ENCODE results near the gene ENPP3. TPM values are rescaled to one million over a fixed set of nuclear protein-coding genes. Genes with fewer than 3 reads are reported as not detected.

The ENPP3 gene
- total RNA-seq, 2 donors from 2014 or later = 0.19 to 0.45 TPM

- Mint-ChIP-seq H3K27me3 (no peaks in the 10 kb centered on the region), H3K27ac (no peak overlapping the region), H3K9me3 (no peaks in the 10 kb centered on the region), H3K36me3 (ENCODE audit: low read depth) (peaks cover 14% of the 10 kb centered on the region), H3K4me1 (peaks cover 9% of the 10 kb centered on the region), H3K4me3 (no peak overlapping the region)
- no peak for ATAC-seq (replicated peaks)
Observed at GRCh38 chr6:131631625-131632289, 5.3 kb upstream of the ENPP3 start.

- Mint-ChIP-seq H3K4me3 (no peak overlapping the region), H3K27me3 (no peaks in the 10 kb centered on the region), H3K9me3 (no peaks in the 10 kb centered on the region), H3K36me3 (ENCODE audit: low read depth) (no peaks in the 10 kb centered on the region), H3K4me1 (no peaks in the 10 kb centered on the region), H3K27ac (no peak overlapping the region)
- no peak for ATAC-seq (replicated peaks)
Observed at GRCh38 chr6:131635384-131636340, 1.4 kb upstream of the ENPP3 start.

- H3K27me3 Mint-ChIP-seq = no peaks in the 10 kb centered on the region
- no peaks in the 10 kb centered on the region for H3K9me3 Mint-ChIP-seq
- H3K36me3 Mint-ChIP-seq (ENCODE audit: low read depth) = no peaks in the 10 kb centered on the region
- H3K4me3 Mint-ChIP-seq = no peak overlapping the region
- no peak for ATAC-seq (replicated peaks)
- H3K4me1 Mint-ChIP-seq = no peaks in the 10 kb centered on the region
- no peak overlapping the region for H3K27ac Mint-ChIP-seq
Observed at GRCh38 chr6:131638013-131638412, 911 bp downstream of the ENPP3 start.

GRCh38 chr6:131640100-131640499, 3.0 kb downstream of the ENPP3 start:
- no peak overlapping the region for H3K4me3 Mint-ChIP-seq
- H3K27ac Mint-ChIP-seq = no peak overlapping the region
- H3K9me3 Mint-ChIP-seq = no peaks in the 10 kb centered on the region
- no peaks in the 10 kb centered on the region for H3K27me3 Mint-ChIP-seq
- ATAC-seq (replicated peaks) = peak; percentile 92
- H3K36me3 Mint-ChIP-seq (ENCODE audit: low read depth) = no peaks in the 10 kb centered on the region
- no peaks in the 10 kb centered on the region for H3K4me1 Mint-ChIP-seq

- H3K4me1 Mint-ChIP-seq = no peaks in the 10 kb centered on the region
- no peak overlapping the region for H3K27ac Mint-ChIP-seq
- no peak overlapping the region for H3K4me3 Mint-ChIP-seq
- no peaks in the 10 kb centered on the region for H3K36me3 Mint-ChIP-seq (ENCODE audit: low read depth)
- ATAC-seq (replicated peaks) = peak; percentile 45
- no peaks in the 10 kb centered on the region for H3K9me3 Mint-ChIP-seq
- H3K27me3 Mint-ChIP-seq = no peaks in the 10 kb centered on the region
Observed at GRCh38 chr6:131640576-131640975, 3.5 kb downstream of the ENPP3 start.

GRCh38 chr6:131641554-131641953, 4.5 kb downstream of the ENPP3 start:
- H3K4me1 Mint-ChIP-seq = no peaks in the 10 kb centered on the region
- H3K36me3 Mint-ChIP-seq (ENCODE audit: low read depth) = no peaks in the 10 kb centered on the region
- no peak overlapping the region for H3K27ac Mint-ChIP-seq
- no peaks in the 10 kb centered on the region for H3K9me3 Mint-ChIP-seq
- ATAC-seq (replicated peaks) = no peak
- no peaks in the 10 kb centered on the region for H3K27me3 Mint-ChIP-seq
- no peak overlapping the region for H3K4me3 Mint-ChIP-seq

- no peak for ATAC-seq (replicated peaks)
- no peak overlapping the region for H3K27ac Mint-ChIP-seq
- H3K4me1 Mint-ChIP-seq = no peaks in the 10 kb centered on the region
- H3K36me3 Mint-ChIP-seq (ENCODE audit: low read depth) = no peaks in the 10 kb centered on the region
- H3K27me3 Mint-ChIP-seq = no peaks in the 10 kb centered on the region
- no peak overlapping the region for H3K4me3 Mint-ChIP-seq
- no peaks in the 10 kb centered on the region for H3K9me3 Mint-ChIP-seq
Observed at GRCh38 chr6:131642565-131642964, 5.5 kb downstream of the ENPP3 start.

- Mint-ChIP-seq H3K27ac (no peak overlapping the region), H3K36me3 (ENCODE audit: low read depth) (no peaks in the 10 kb centered on the region), H3K27me3 (no peaks in the 10 kb centered on the region), H3K9me3 (no peaks in the 10 kb centered on the region), H3K4me3 (no peak overlapping the region), H3K4me1 (no peaks in the 10 kb centered on the region)
- no peak for ATAC-seq (replicated peaks)
Observed at GRCh38 chr6:131642987-131643611, 6.0 kb downstream of the ENPP3 start.

GRCh38 chr6:131643855-131644460, 6.9 kb downstream of the ENPP3 start:
- Mint-ChIP-seq H3K4me1 (no peaks in the 10 kb centered on the region), H3K36me3 (ENCODE audit: low read depth) (no peaks in the 10 kb centered on the region), H3K4me3 (no peak overlapping the region), H3K27ac (no peak overlapping the region), H3K27me3 (peaks cover 2% of the 10 kb centered on the region), H3K9me3 (no peaks in the 10 kb centered on the region)
- no peak for ATAC-seq (replicated peaks)

GRCh38 chr6:131644921-131645320, 7.8 kb downstream of the ENPP3 start:
- no peak overlapping the region for H3K27ac Mint-ChIP-seq
- H3K4me1 Mint-ChIP-seq = no peaks in the 10 kb centered on the region
- H3K27me3 Mint-ChIP-seq = peaks cover 6% of the 10 kb centered on the region
- H3K36me3 Mint-ChIP-seq (ENCODE audit: low read depth) = no peaks in the 10 kb centered on the region
- H3K4me3 Mint-ChIP-seq = no peak overlapping the region
- H3K9me3 Mint-ChIP-seq = no peaks in the 10 kb centered on the region
- no peak for ATAC-seq (replicated peaks)

- no peak overlapping the region for H3K4me3 Mint-ChIP-seq
- no peaks in the 10 kb centered on the region for H3K9me3 Mint-ChIP-seq
- H3K36me3 Mint-ChIP-seq (ENCODE audit: low read depth) = no peaks in the 10 kb centered on the region
- peaks cover 6% of the 10 kb centered on the region for H3K27me3 Mint-ChIP-seq
- ATAC-seq (replicated peaks) = no peak
- H3K27ac Mint-ChIP-seq = no peak overlapping the region
- no peaks in the 10 kb centered on the region for H3K4me1 Mint-ChIP-seq
Observed at GRCh38 chr6:131645846-131646245, 8.7 kb downstream of the ENPP3 start.

GRCh38 chr6:131646249-131646670, 9.2 kb downstream of the ENPP3 start:
- Mint-ChIP-seq H3K27ac (no peak overlapping the region), H3K4me1 (no peaks in the 10 kb centered on the region), H3K27me3 (peaks cover 6% of the 10 kb centered on the region), H3K9me3 (no peaks in the 10 kb centered on the region), H3K36me3 (ENCODE audit: low read depth) (no peaks in the 10 kb centered on the region), H3K4me3 (no peak overlapping the region)
- no peak for ATAC-seq (replicated peaks)

GRCh38 chr6:131651782-131652181, 14.7 kb downstream of the ENPP3 start:
- Mint-ChIP-seq H3K9me3 (no peaks in the 10 kb centered on the region), H3K27ac (no peak overlapping the region), H3K27me3 (peaks cover 6% of the 10 kb centered on the region), H3K4me1 (no peaks in the 10 kb centered on the region), H3K4me3 (no peak overlapping the region), H3K36me3 (ENCODE audit: low read depth) (no peaks in the 10 kb centered on the region)
- no peak for ATAC-seq (replicated peaks)

GRCh38 chr6:131652472-131652871, 15.4 kb downstream of the ENPP3 start:
- H3K4me3 Mint-ChIP-seq = no peak overlapping the region
- no peak overlapping the region for H3K27ac Mint-ChIP-seq
- no peak for ATAC-seq (replicated peaks)
- peaks cover 6% of the 10 kb centered on the region for H3K27me3 Mint-ChIP-seq
- H3K9me3 Mint-ChIP-seq = no peaks in the 10 kb centered on the region
- no peaks in the 10 kb centered on the region for H3K36me3 Mint-ChIP-seq (ENCODE audit: low read depth)
- no peaks in the 10 kb centered on the region for H3K4me1 Mint-ChIP-seq

All from activated T-helper 17 cell treated with anti-CD3 and anti-CD28 coated beads, Interleukin-2, amount 50 U/mL, for 72 hours (primary cell).